IMR-90 (cell line): ENCODE results near the gene CDKAL1. TPM values are rescaled to one million over a fixed set of nuclear protein-coding genes. Genes with fewer than 3 reads are reported as not detected.

Experiments
- ATAC-seq: fragments of 200-7000 bp; cut with Tn5 transposase; 2 replicates; pipeline ENCODE4 v1.9.1; 2020; ENCODE audit warnings: low read depth, mild to moderate bottlenecking, moderate library complexity
- BruUV-seq: library from RNA; stranded (reverse); fragments of 400-500 nt; replicated peaks from 2 replicates; lab custom pipeline; 2021; lab: Mats Ljungman, UMichigan
- CTCF ChIA-PET: fragments of 300-600 bp; formaldehyde crosslinking; extraction: SDS; loops from one replicate; lab custom pipeline; 2021; ENCODE audit warnings: antibody characterized with exemption; lab: Yijun Ruan, JAX
- POLR2A ChIA-PET: fragments of 300-600 bp; sonication (Branson Sonifier 250); formaldehyde crosslinking; loops from one replicate; lab custom pipeline; 2022; ENCODE audit warnings: antibody characterized with exemption; ENCODE audit not compliant: unreplicated experiment; lab: Charles Lee
- DNase-seq: peaks from one replicate; pipeline ENCODE4 v3.0.0; 2013
- H2AFZ ChIP-seq: replicated peaks from 2 replicates; pipeline ENCODE3; 2013; ENCODE audit warnings: low read length, mild to moderate bottlenecking; ENCODE audit not compliant: poor library complexity
- H2AK5ac ChIP-seq: 2 replicates; pipeline ENCODE4 v1.6.1; 2013; ENCODE audit warnings: low read depth, low read length, inconsistent platforms
- H2AK9ac ChIP-seq: replicated peaks from 2 replicates; pipeline ENCODE3; 2013; ENCODE audit warnings: mild to moderate bottlenecking, low read depth, low read length, moderate library complexity; ENCODE audit not compliant: poor library complexity
- H2BK120ac ChIP-seq: 2 replicates; pipeline ENCODE4 v1.6.1; 2013; ENCODE audit warnings: low read depth, low read length, inconsistent platforms
- H2BK15ac ChIP-seq: 3 replicates; pipeline ENCODE4 v1.6.1; 2013; ENCODE audit warnings: low read depth, low read length, inconsistent platforms
- H2BK20ac ChIP-seq: 2 replicates; pipeline ENCODE4 v1.6.1; 2013; ENCODE audit warnings: low read depth, mild to moderate bottlenecking, inconsistent platforms, low read length, moderate library complexity
- H2BK5ac ChIP-seq: 2 replicates; pipeline ENCODE4 v1.6.1; 2013; ENCODE audit warnings: mild to moderate bottlenecking, low read depth, low read length, inconsistent platforms; ENCODE audit not compliant: poor library complexity, severe bottlenecking
- H3K14ac ChIP-seq: replicated peaks from 2 replicates; pipeline ENCODE4 v1.6.1; 2013; ENCODE audit warnings: low read depth, low read length, inconsistent platforms
- H3K18ac ChIP-seq: 2 replicates; pipeline ENCODE4 v1.6.1; 2013; ENCODE audit warnings: low read depth, low read length, control low read depth
- H3K23ac ChIP-seq: 2 replicates; pipeline ENCODE4 v1.6.1; 2013; ENCODE audit warnings: low read depth, low read length, inconsistent platforms
- H3K27ac ChIP-seq: 2 replicates; pipeline ENCODE4 v1.5.1; 2013; ENCODE audit warnings: mild to moderate bottlenecking, control low read depth, low read length; ENCODE audit not compliant: insufficient read depth
- H3K27me3 ChIP-seq: 2 replicates; pipeline ENCODE4 v1.6.1; 2013; ENCODE audit warnings: low read length; ENCODE audit not compliant: control insufficient read depth, insufficient read depth
- H3K36me3 ChIP-seq: 2 replicates; pipeline ENCODE4 v1.6.1; 2013; ENCODE audit warnings: low read length, mixed read lengths; ENCODE audit not compliant: control insufficient read depth, insufficient read depth
- H3K4ac ChIP-seq: 2 replicates; pipeline ENCODE4 v1.6.1; 2013; ENCODE audit warnings: low read depth, low read length, inconsistent platforms
- H3K4me1 ChIP-seq: 2 replicates; pipeline ENCODE4 v1.6.1; 2013; ENCODE audit warnings: low read length, mixed read lengths; ENCODE audit not compliant: control insufficient read depth, insufficient read depth
- H3K4me2 ChIP-seq: 2 replicates; pipeline ENCODE4 v1.6.1; 2013; ENCODE audit warnings: low read depth, mild to moderate bottlenecking, control low read depth, low read length, moderate library complexity
- H3K4me3 ChIP-seq: 2 replicates; pipeline ENCODE4 v1.5.1; 2013; ENCODE audit warnings: low read depth, mild to moderate bottlenecking, control low read depth, low read length, moderate library complexity; ENCODE audit not compliant: insufficient read depth
- H3K56ac ChIP-seq: 2 replicates; pipeline ENCODE4 v1.6.1; 2013; ENCODE audit warnings: low read length, inconsistent platforms; ENCODE audit not compliant: insufficient read depth; ENCODE audit errors: extremely low read depth
- H3K79me1 ChIP-seq, 2 experiments: 2 replicates each; pipeline ENCODE4 v1.6.1; 2013; ENCODE audit warnings: low read length in 2 of 2, inconsistent platforms in 1 of 2, low read depth in 1 of 2
- H3K9ac ChIP-seq: 2 replicates; pipeline ENCODE4 v1.6.1; 2013; ENCODE audit warnings: low read depth, low read length, control low read depth
- H3K9me1 ChIP-seq: 2 replicates; pipeline ENCODE4 v1.6.1; 2013; ENCODE audit warnings: low read length, inconsistent platforms; ENCODE audit not compliant: insufficient read depth
- H3K9me3 ChIP-seq: 2 replicates; pipeline ENCODE4 v1.6.1; 2013; ENCODE audit warnings: low read length; ENCODE audit not compliant: control insufficient read depth, insufficient read depth
- H4K20me1 ChIP-seq: 2 replicates; pipeline ENCODE4 v1.6.1; 2013; ENCODE audit warnings: low read length, inconsistent platforms; ENCODE audit not compliant: insufficient read depth
- H4K5ac ChIP-seq: 2 replicates; pipeline ENCODE4 v1.6.1; 2013; ENCODE audit warnings: mild to moderate bottlenecking, low read depth, low read length, control low read depth
- H4K8ac ChIP-seq, 2 experiments: 2 replicates each; pipeline ENCODE4 v1.6.1; 2013; ENCODE audit warnings: low read depth in 2 of 2, low read length in 2 of 2, control low read depth in 1 of 2, inconsistent platforms in 1 of 2
- H4K91ac ChIP-seq: 2 replicates; pipeline ENCODE4 v1.6.1; 2013; ENCODE audit warnings: low read depth, low read length, inconsistent platforms; ENCODE audit not compliant: insufficient read depth
- BHLHE40 ChIP-seq: fragments of 150-350 bp; IDR thresholded peaks from 2 replicates; pipeline ENCODE4 v1.6.1; 2016; ENCODE audit warnings: mild to moderate bottlenecking, low read depth, low read length
- CEBPB ChIP-seq: IDR thresholded peaks from 2 replicates; pipeline ENCODE4 v1.6.1; 2012; ENCODE audit warnings: low read depth, low read length, improper control_type of control experiment
- CHD1 ChIP-seq: IDR thresholded peaks from 2 replicates; pipeline ENCODE4 v1.6.1; 2012; ENCODE audit warnings: low read depth, low read length, improper control_type of control experiment
- FOS ChIP-seq: fragments of 150-350 bp; IDR thresholded peaks from 2 replicates; pipeline ENCODE4 v1.6.1; 2016; ENCODE audit warnings: low read depth, low read length
- MAZ ChIP-seq: IDR thresholded peaks from 2 replicates; pipeline ENCODE4 v1.6.1; 2012; ENCODE audit warnings: low read depth, mild to moderate bottlenecking, low read length, improper control_type of control experiment, moderate library complexity, borderline replicate concordance
- MXI1 ChIP-seq: IDR thresholded peaks from 2 replicates; pipeline ENCODE4 v1.6.1; 2012; ENCODE audit warnings: low read depth, mild to moderate bottlenecking, low read length, moderate library complexity, borderline replicate concordance
- NFE2L2 ChIP-seq: fragments of 150-350 bp; IDR thresholded peaks from 2 replicates; pipeline ENCODE4 v1.6.1; 2016; ENCODE audit warnings: low read depth, mild to moderate bottlenecking, low read length
- POLR2A ChIP-seq: IDR thresholded peaks from 2 replicates; pipeline ENCODE4 v1.6.1; 2012; ENCODE audit warnings: mild to moderate bottlenecking, low read depth, low read length
- RAD21 ChIP-seq: IDR thresholded peaks from 2 replicates; pipeline ENCODE4 v1.6.1; 2012; ENCODE audit warnings: low read length, improper control_type of control experiment
- RFX5 ChIP-seq: IDR thresholded peaks from 2 replicates; pipeline ENCODE4 v1.8.0; 2012; ENCODE audit warnings: low read depth, mild to moderate bottlenecking, low read length, moderate library complexity
- WGBS, 2 experiments: methylation state at CpG; one replicate each; pipeline versions ENCODE4 v1.1.5 to v1.1.7; 2013; ENCODE audit warnings: missing lambda C conversion rate in 2 of 2; ENCODE audit not compliant: insufficient read length in 1 of 2; ENCODE audit errors: extremely low coverage in 2 of 2; 5-methylcytosine and 5-hydroxymethylcytosine counted together
- dilution Hi-C: fragments of 300-500 bp; cut with HindIII; formaldehyde crosslinking; loops from one replicate; pipeline ENCODE4 v1.14.3; 2018; ENCODE audit warnings: low sequenced_read_pairs; ENCODE audit not compliant: unreplicated experiment
- in situ Hi-C: fragments of 300-500 bp; cut with MboI; formaldehyde crosslinking; loops from 3 replicates; pipeline ENCODE4 v1.14.3; 2019; ENCODE audit warnings: low sequenced_read_pairs, inconsistent platforms, mixed read lengths
- intact Hi-C: fragments of 100-400 bp; cut with micrococcal nuclease; formaldehyde crosslinking; loops from 2 replicates; pipeline ENCODE4 v1.10.0; 2022
- polyA plus RNA-seq, 3 experiments: library from polyadenylated mRNA; depleted of rRNA; stranded (reverse); fragments of >200 nt; gene quantifications; 2 replicates each; pipeline ENCODE4 v1.2.3, GENCODE V29; 2012; ENCODE audit warnings: low replicate concordance in 1 of 3
- total RNA-seq: library from RNA; depleted of rRNA; stranded (reverse); fragments of >200 nt; gene quantifications from 2 replicates; pipeline ENCODE4 v1.2.3, GENCODE V29; 2012
- TF ChIP-seq, protein P1 (sequence below): fragments of 150-350 bp; IDR thresholded peaks from 2 replicates; pipeline ENCODE4 v1.6.1; 2016; ENCODE audit warnings: low read depth, mild to moderate bottlenecking, low read length, moderate library complexity, borderline replicate concordance
- TF ChIP-seq, protein P2 (sequence below): fragments of 150-350 bp; IDR thresholded peaks from 2 replicates; pipeline ENCODE4 v1.6.1; 2017; ENCODE audit warnings: mild to moderate bottlenecking, antibody characterized with exemption, low read length, low read depth

Gene CDKAL1
- total and polyA plus RNA-seq, 2 of the 4 experiments (the other 2 are of a cell fraction) = 3.7 to 13.1 TPM

DNA sequence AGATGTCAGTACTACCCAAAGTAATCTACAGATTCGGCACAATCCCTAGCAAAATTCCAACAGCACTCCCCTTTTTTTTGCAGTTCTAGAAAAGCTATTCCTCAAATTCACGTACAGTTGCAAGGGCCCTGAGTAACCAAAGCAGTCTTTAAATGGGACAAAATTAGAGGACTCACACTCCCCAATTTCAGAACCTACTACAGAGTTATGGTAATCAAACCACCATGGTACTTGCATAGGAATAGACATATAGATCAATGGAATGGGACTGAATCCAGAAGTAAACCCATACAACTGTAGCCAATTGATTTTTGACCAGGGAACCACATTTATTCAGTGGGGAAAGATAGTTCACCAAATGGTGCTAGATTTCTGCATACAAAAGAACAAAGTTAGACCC lies 350.8 kb downstream of the CDKAL1 start:
- Histone ChIP-seq H4K5ac (no peak overlapping the region), H3K4ac (no peak overlapping the region), H3K36me3 (no peaks in the 10 kb centered on the region), H4K91ac (no peak overlapping the region), H3K14ac (no peak overlapping the region), H3K4me1 (no peaks in the 10 kb centered on the region), H3K27ac (no peak overlapping the region), H4K8ac (no peak overlapping the region), H2BK20ac (no peak overlapping the region), H3K79me1 (no peaks in the 10 kb centered on the region), H3K9me1 (no peaks in the 10 kb centered on the region), H2AFZ (no peak overlapping the region), H2AK5ac (no peak overlapping the region), H3K4me2 (no peak overlapping the region), H3K9ac (no peak overlapping the region), H2BK5ac (no peak overlapping the region), H4K20me1 (no peaks in the 10 kb centered on the region), H3K18ac (no peak overlapping the region), H3K4me3 (no peak overlapping the region), H3K9me3 (no peaks in the 10 kb centered on the region), H3K23ac (no peak overlapping the region), H2AK9ac (no peak overlapping the region), H2BK15ac (no peak overlapping the region), H3K27me3 (no peaks in the 10 kb centered on the region), H2BK120ac (no peak overlapping the region), H3K56ac (no peak overlapping the region)
- no peak for ATAC-seq
- in situ Hi-C loops = no loop called here
- no CpG with 5 or more reads among the region's 2 CpGs for WGBS, 2 experiments
- no TSS peak for BruUV-seq
- dilution Hi-C loops = no loop called here
- ChIA-PET CTCF (interaction anchor here (1.9 kb wide), 1 partner anchor 8 kb away, joined by 5 read pairs; no protein-coding TSS in a partner anchor), POLR2A (no interaction called here)
- intact Hi-C loops = no loop called here
- TF ChIP-seq, protein P1, sequence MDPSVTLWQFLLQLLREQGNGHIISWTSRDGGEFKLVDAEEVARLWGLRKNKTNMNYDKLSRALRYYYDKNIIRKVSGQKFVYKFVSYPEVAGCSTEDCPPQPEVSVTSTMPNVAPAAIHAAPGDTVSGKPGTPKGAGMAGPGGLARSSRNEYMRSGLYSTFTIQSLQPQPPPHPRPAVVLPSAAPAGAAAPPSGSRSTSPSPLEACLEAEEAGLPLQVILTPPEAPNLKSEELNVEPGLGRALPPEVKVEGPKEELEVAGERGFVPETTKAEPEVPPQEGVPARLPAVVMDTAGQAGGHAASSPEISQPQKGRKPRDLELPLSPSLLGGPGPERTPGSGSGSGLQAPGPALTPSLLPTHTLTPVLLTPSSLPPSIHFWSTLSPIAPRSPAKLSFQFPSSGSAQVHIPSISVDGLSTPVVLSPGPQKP = no peak
- TF ChIP-seq FOS = no peak
- TF ChIP-seq CHD1 = no peak
- no peak for TF ChIP-seq MXI1
- no peak for TF ChIP-seq RFX5
- TF ChIP-seq POLR2A = no peak
- TF ChIP-seq BHLHE40 = no peak
- no peak for TF ChIP-seq CEBPB
- TF ChIP-seq, protein P2, sequence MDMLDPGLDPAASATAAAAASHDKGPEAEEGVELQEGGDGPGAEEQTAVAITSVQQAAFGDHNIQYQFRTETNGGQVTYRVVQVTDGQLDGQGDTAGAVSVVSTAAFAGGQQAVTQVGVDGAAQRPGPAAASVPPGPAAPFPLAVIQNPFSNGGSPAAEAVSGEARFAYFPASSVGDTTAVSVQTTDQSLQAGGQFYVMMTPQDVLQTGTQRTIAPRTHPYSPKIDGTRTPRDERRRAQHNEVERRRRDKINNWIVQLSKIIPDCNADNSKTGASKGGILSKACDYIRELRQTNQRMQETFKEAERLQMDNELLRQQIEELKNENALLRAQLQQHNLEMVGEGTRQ = no peak
- TF ChIP-seq NFE2L2 = no peak
- TF ChIP-seq MAZ = no peak
- TF ChIP-seq RAD21 = no peak
- DNase-seq = no peak
